NCI-H1930 (cell line): Measurements from ENCODE around the gene EPB41L4A.

ENCODE experiments used
- DNase-seq, 2 experiments: peaks; one replicate each; lab custom pipeline; 2025; lab: John Stamatoyannopoulos, UW

The EPB41L4A gene

GRCh38 chr5:112312295-112313275 is 106.5 kb downstream of the EPB41L4A start:
- no peak for DNase-seq

- DNase-seq: no peak
These were observed 108.3 kb downstream of the EPB41L4A start for GRCh38 chr5:112310746-112311145.

GRCh38 chr5:112308608-112309007 is 110.5 kb downstream of the EPB41L4A start:
- DNase-seq: no peak

- DNase-seq: no peak
These were observed 112.1 kb downstream of the EPB41L4A start for GRCh38 chr5:112306956-112307355.

GRCh38 chr5:112304743-112305142 is 114.3 kb downstream of the EPB41L4A start:
- no peak for DNase-seq

- DNase-seq: no peak
These were observed 115.4 kb downstream of the EPB41L4A start for GRCh38 chr5:112303685-112304084.

GRCh38 chr5:112294126-112294525 is 125.0 kb downstream of the EPB41L4A start:
- no peak for DNase-seq

- no peak for DNase-seq
These were observed 125.5 kb downstream of the EPB41L4A start for GRCh38 chr5:112293587-112293986.

- DNase-seq: no peak
These were observed 128.4 kb downstream of the EPB41L4A start for GRCh38 chr5:112290691-112291090.

GRCh38 chr5:112289465-112289864 is 129.6 kb downstream of the EPB41L4A start:
- DNase-seq: no peak

GRCh38 chr5:112283943-112284929 is 134.8 kb downstream of the EPB41L4A start:
- DNase-seq: no peak

GRCh38 chr5:112283034-112283582 is 136.0 kb downstream of the EPB41L4A start:
- DNase-seq: no peak

- DNase-seq: no peak
These were observed 140.0 kb downstream of the EPB41L4A start for GRCh38 chr5:112279082-112279481.

- no peak for DNase-seq
These were observed 142.1 kb downstream of the EPB41L4A start for GRCh38 chr5:112276991-112277390.

- DNase-seq: no peak
These were observed 143.4 kb downstream of the EPB41L4A start for GRCh38 chr5:112275671-112276070.

GRCh38 chr5:112270299-112271293 is 148.5 kb downstream of the EPB41L4A start:
- DNase-seq: no peak

- DNase-seq: no peak
These were observed 151.8 kb downstream of the EPB41L4A start for GRCh38 chr5:112267231-112267630.

- no peak for DNase-seq
These were observed 154.4 kb downstream of the EPB41L4A start for GRCh38 chr5:112264666-112265065.

GRCh38 chr5:112264151-112264550 is 154.9 kb downstream of the EPB41L4A start:
- DNase-seq: no peak

GRCh38 chr5:112263469-112263868 is 155.6 kb downstream of the EPB41L4A start:
- no peak for DNase-seq

- no peak for DNase-seq
These were observed 160.5 kb downstream of the EPB41L4A start for GRCh38 chr5:112258571-112258970.
